ENCODE data around the gene TTBK1. TPM values are rescaled to one million over a fixed set of nuclear protein-coding genes. Genes with fewer than 3 reads are reported as not detected.
"Not testable (repeated sequence)": the region's sequence is repeated elsewhere in the genome, so short reads cannot be mapped to it uniquely, and the experiment has no call there.

The TTBK1 gene
- total RNA-seq, 2 experiments from 2014 or later = 0.12 to 0.14 TPM

DNA sequence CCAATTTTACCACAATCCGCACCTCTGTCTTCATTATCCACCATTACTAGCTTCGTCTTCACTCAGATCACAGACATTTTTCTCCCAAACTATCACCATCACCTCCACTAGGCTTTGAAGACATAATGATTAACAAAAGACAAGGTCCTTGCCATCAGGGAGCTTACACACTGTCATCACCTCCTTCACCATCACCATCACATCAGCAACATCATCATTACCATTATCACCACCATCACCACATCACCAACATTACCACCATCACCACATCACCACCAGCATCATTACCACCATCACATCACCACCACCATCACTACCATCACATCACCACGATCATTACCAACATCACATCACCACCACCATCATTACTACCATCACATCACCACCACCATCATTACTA lies 50.4 kb downstream of the TTBK1 start:
- Mint-ChIP-seq H3K9me3 (no peaks in the 10 kb centered on the region), H3K4me1 (no peaks in the 10 kb centered on the region), H3K36me3 (no peaks in the 10 kb centered on the region), H3K27me3 (no peaks in the 10 kb centered on the region), H3K27ac (no peak overlapping the region), H3K4me3 (no peak overlapping the region)
- DNase-seq = no peak

DNA sequence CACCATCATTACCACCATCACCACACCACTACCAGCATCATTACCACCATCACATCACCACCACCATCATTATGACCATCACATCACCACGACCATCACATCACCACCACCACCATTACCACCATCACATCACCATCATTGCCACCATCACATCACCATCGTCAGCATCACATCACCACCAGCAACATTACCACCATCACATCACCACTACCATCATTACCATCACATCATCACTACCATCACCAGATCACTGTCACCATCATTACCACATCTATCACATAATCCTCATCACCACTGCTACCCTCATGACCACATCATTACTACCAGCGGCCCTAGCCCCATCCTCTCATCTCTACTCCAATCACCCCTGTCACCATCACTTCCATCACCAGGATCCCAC lies 51.3 kb downstream of the TTBK1 start:
- DNase-seq = no peak
- no peak overlapping the region for H3K4me3 Mint-ChIP-seq
- H3K27ac Mint-ChIP-seq = no peak overlapping the region
- no peaks in the 10 kb centered on the region for H3K9me3 Mint-ChIP-seq
- no peaks in the 10 kb centered on the region for H3K27me3 Mint-ChIP-seq
- no peaks in the 10 kb centered on the region for H3K36me3 Mint-ChIP-seq
- no peaks in the 10 kb centered on the region for H3K4me1 Mint-ChIP-seq

DNA sequence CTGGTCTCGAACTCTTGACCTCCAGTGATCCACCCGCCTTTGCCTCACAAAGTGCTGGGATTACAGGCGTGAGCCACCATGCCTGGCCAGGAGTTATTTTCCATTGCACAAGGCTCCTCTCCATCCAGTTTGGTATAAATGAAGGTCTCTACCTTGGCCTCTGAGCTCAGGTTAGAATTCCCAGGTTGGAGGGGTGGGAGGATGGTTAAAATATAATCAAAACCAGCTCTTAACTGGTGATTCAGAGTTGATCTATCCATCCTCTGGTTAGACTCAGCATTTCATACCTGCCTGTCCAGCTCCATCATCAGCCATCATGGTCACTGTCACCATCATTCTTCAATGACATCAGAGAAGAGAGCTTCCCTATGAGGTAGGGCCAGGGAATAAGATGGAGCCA lies 52.2 kb downstream of the TTBK1 start:
- Mint-ChIP-seq H3K27ac (no peak overlapping the region), H3K4me1 (no peaks in the 10 kb centered on the region), H3K4me3 (no peak overlapping the region), H3K36me3 (no peaks in the 10 kb centered on the region), H3K9me3 (no peaks in the 10 kb centered on the region), H3K27me3 (peaks cover 3% of the 10 kb centered on the region)
- DNase-seq = no peak

DNA sequence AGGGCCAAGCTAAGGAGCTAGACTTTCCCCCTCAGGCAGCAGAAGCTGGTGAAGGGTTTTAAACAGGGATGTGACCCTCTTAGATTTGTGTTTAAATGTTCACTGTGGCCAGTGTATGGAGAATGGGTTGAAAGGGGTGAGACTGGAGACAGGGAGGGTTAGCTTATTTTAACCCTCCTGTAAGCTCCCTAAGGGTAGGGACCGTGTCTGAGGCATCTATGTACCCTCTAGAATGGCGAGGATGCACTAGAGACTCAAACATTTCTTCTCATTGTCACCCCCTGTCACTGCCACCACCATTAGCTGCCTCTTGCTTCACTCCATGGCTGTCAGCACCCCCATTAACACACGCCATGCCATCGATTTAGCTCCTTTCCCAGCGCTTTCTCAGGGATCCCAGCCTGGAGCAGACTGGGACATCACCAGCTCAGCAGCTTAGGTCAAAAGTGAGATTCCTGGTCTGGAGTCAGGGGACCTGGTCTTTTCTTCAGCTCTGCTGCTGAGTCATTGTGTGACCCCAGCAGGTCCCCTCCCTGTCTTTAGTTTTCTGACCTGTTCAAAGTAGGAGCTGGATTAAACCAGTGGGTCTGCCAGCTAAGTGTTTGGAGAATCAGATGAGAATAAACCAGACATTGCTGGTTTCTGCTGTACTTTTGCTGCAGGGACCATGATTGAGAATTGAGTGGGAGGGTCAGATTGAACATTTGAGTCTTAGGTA lies 53.7 kb downstream of the TTBK1 start:
- H3K4me3 Mint-ChIP-seq = no peak overlapping the region
- H3K4me1 Mint-ChIP-seq = no peaks in the 10 kb centered on the region
- no peak for DNase-seq
- H3K9me3 Mint-ChIP-seq = no peaks in the 10 kb centered on the region
- H3K27ac Mint-ChIP-seq = no peak overlapping the region
- peaks cover 3% of the 10 kb centered on the region for H3K27me3 Mint-ChIP-seq
- H3K36me3 Mint-ChIP-seq = no peaks in the 10 kb centered on the region

DNA sequence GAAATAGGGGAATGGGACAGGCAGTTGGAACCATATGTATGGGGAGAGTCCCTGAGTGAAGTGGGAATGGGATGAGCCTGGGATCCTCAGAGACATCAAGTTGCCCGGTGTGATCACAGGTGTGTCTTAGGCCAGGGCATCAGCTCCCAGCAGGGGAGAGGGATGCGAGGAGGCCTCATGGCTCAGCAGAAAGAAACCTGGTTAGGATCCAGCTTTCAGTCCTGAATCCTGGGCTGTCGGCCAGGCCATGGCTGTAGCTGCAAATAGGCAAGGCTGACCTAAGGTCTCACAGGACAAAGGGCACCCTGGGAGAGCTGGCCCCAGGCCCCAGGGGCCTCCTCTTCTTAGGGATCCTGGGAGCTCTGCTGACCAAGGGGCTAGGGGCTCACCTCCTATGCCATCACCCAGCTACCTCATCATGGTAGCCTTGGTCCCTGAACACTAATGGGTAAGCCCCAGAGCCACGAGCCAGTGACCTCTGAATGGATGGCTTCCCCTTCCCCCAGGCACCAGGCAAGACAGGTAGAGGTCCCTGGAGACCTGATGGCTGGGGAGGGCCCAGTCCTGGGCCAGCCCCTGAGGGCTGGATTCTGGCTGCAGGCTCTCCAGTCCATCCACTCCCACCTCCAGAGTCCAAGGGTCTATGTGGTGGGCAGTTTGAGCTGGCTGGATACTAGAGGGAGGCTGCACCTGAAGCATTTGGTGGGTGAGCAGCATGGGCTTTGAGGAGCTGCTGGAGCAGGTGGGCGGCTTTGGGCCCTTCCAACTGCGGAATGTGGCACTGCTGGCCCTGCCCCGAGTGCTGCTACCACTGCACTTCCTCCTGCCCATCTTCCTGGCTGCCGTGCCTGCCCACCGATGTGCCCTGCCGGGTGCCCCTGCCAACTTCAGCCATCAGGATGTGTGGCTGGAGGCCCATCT lies 54.6 kb downstream of the TTBK1 start, which contains the start of gene SLC22A7:
Gene SLC22A7, plus strand, starts transcription at position 617 of the 921 bp plus-strand sequence. Its CDS starts 99 bp downstream, at position 716.
- H3K4me1 Mint-ChIP-seq = no peaks in the 10 kb centered on the region
- H3K27ac Mint-ChIP-seq = no peak within 1 kb of the TSS
- DNase-seq = no peak
- H3K4me3 Mint-ChIP-seq = no peak within 1 kb of the TSS
- no peaks in the 10 kb centered on the region for H3K9me3 Mint-ChIP-seq
- H3K36me3 Mint-ChIP-seq = no peaks in the 10 kb centered on the region
- peaks cover 3% of the 10 kb centered on the region for H3K27me3 Mint-ChIP-seq

DNA sequence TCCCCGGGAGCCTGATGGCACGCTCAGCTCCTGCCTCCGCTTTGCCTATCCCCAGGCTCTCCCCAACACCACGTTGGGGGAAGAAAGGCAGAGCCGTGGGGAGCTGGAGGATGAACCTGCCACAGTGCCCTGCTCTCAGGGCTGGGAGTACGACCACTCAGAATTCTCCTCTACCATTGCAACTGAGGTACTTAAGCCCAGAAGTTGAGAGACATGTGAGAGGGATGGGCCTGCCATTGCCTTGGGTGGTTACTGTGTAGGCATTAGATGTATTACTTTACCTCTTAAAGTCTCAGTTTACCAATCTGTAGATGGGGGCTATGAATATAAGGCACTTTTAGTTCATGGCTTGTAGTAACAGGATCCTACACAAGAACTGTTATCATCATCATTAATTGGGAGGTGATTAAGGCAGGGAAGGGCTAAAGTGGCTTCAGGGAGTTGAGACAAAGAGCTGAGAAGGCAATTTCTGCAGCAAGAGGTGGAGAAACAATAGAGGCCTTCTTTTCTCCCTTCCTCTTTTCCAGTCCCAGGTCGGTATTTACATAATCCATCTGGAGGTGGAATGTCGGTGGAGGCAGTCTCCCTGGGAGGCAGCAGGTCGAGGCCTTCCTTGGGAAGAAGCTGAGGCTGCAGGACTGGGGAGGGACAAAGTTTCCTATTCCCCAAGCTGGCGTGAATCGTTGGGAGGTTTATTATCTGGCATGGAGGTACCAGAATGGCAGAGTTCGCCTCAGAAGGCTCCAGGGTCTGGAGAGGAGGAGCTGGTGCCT lies 55.5 kb downstream of the TTBK1 start:
- Mint-ChIP-seq H3K27ac (no peak overlapping the region), H3K4me1 (no peaks in the 10 kb centered on the region), H3K27me3 (peaks cover 3% of the 10 kb centered on the region), H3K4me3 (no peak overlapping the region), H3K9me3 (no peaks in the 10 kb centered on the region), H3K36me3 (no peaks in the 10 kb centered on the region)
- DNase-seq = no peak

DNA sequence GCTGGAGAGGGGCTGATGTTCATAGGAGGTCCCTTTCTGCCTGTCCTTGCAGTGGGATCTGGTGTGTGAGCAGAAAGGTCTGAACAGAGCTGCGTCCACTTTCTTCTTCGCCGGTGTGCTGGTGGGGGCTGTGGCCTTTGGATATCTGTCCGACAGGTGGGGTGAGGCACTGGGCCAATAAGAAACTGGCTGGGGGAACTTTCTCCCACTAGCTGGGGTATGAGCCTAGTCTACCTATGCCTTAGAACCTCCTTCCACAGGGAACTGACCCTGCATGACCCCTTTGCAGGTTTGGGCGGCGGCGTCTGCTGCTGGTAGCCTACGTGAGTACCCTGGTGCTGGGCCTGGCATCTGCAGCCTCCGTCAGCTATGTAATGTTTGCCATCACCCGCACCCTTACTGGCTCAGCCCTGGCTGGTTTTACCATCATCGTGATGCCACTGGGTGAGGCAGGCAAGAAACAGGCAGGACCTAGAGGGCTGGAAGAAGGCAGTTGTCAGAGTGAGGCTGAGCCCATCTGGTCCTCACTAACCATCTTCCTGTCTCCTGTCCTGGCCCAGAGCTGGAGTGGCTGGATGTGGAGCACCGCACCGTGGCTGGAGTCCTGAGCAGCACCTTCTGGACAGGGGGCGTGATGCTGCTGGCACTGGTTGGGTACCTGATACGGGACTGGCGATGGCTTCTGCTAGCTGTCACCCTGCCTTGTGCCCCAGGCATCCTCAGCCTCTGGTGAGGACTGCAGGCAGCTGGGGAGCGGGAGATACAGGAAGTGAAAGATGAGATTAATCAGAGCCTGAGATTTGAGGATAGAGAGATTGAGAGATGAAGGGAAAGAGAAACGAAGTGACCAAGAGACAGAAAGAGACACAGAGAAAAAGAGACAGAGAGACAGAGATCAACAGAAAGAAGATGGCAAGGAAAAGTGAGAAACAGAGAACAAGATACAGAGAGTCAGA lies 56.3 kb downstream of the TTBK1 start:
- H3K27me3 Mint-ChIP-seq = peaks cover 3% of the 10 kb centered on the region
- H3K27ac Mint-ChIP-seq = no peak overlapping the region
- DNase-seq = no peak
- no peaks in the 10 kb centered on the region for H3K4me1 Mint-ChIP-seq
- H3K4me3 Mint-ChIP-seq = no peak overlapping the region
- H3K9me3 Mint-ChIP-seq = no peaks in the 10 kb centered on the region
- no peaks in the 10 kb centered on the region for H3K36me3 Mint-ChIP-seq

DNA sequence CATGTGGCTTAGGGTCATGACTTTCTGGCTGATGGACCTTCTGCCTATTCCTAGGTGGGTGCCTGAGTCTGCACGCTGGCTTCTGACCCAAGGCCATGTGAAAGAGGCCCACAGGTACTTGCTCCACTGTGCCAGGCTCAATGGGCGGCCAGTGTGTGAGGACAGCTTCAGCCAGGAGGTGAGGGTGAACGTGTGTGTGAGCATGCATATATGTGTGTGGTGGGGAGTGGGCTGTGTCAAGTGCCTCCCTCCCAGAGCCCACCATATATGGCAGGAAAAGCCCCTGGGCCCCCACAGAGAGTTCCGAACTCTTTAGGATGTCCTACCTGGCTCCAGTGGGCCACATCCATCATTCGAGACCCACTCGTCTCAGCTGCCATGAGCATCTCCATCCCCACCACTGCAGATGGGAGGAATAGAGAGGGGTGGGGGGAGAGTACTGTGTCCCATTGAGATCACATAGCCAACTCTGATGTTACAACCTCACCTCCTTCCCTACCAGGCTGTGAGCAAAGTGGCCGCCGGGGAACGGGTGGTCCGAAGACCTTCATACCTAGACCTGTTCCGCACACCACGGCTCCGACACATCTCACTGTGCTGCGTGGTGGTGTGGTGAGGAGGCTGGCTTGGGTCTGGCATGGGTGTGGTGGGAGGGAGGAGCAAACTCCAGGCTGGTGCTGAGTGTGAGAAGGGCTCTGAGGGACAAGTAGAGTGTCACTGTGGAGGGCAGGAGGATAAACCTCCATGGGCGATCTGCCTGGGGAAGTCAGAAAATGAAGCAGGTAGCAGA lies 58.0 kb downstream of the TTBK1 start:
- Mint-ChIP-seq H3K27me3 (peaks cover 3% of the 10 kb centered on the region), H3K27ac (no peak overlapping the region), H3K4me1 (no peaks in the 10 kb centered on the region), H3K36me3 (no peaks in the 10 kb centered on the region), H3K9me3 (no peaks in the 10 kb centered on the region), H3K4me3 (no peak overlapping the region)
- DNase-seq = no peak

DNA sequence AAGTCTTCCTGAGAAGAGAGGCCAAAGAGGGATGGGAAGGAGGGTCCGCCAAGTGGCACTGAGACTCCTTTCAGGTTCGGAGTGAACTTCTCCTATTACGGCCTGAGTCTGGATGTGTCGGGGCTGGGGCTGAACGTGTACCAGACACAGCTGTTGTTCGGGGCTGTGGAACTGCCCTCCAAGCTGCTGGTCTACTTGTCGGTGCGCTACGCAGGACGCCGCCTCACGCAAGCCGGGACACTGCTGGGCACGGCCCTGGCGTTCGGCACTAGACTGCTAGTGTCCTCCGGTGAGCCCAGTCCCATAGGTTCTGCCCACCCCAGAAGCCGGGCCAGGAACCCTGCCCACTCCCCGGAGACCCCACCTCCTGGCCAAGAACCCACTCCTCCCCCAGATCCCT lies 58.8 kb downstream of the TTBK1 start:
- no peaks in the 10 kb centered on the region for H3K4me1 Mint-ChIP-seq
- H3K4me3 Mint-ChIP-seq = no peak overlapping the region
- H3K27ac Mint-ChIP-seq = no peak overlapping the region
- H3K27me3 Mint-ChIP-seq = peaks cover 3% of the 10 kb centered on the region
- H3K9me3 Mint-ChIP-seq = no peaks in the 10 kb centered on the region
- no peak for DNase-seq
- no peaks in the 10 kb centered on the region for H3K36me3 Mint-ChIP-seq

DNA sequence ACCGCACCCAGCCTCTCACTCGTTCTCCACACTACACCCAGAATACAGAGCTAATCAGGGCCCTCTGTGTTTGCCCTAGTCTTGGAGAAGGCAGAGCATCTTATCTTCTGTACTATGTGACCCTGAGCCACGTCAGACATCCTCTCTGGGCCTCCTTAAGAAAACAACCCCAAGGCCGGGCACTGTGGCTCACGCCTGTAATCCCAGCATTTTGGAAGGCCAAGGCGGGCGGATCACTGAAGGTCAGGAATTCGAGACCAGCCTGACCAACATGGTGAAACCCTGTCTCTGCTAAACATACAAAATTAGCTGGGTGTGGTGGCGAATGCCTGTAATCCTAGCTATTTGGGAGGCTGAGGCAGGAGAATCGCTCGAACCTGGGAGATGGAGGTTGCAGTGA lies 59.7 kb downstream of the TTBK1 start:
- not testable (repeated sequence) for H3K4me1 Mint-ChIP-seq, H3K27ac Mint-ChIP-seq, H3K36me3 Mint-ChIP-seq, DNase-seq, H3K27me3 Mint-ChIP-seq, H3K9me3 Mint-ChIP-seq, H3K4me3 Mint-ChIP-seq

DNA sequence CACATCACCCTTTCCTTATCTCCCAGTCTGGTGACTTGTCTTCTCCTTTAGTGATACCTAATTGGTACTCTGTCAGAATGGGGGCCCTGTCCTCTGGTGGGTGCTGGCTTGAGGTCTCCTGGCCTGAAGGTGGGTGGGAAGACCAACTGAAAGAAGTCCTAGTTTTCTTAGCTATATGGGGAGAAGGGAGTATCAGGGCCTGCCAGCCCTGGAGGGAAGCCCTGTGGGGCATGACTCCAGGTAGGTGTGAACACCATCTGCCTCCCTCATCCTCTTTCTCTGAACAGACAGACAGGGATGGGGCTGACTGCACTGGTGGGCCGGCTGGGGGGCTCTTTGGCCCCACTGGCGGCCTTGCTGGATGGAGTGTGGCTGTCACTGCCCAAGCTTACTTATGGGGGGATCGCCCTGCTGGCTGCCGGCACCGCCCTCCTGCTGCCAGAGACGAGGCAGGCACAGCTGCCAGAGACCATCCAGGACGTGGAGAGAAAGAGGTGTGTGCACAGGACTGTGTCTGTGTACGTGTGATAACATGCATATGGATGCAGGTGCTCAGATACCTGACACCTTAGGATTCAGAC lies 60.6 kb downstream of the TTBK1 start:
- H3K4me1 Mint-ChIP-seq = peaks cover 2% of the 10 kb centered on the region
- H3K27me3 Mint-ChIP-seq = peaks cover 7% of the 10 kb centered on the region
- no peak overlapping the region for H3K4me3 Mint-ChIP-seq
- H3K9me3 Mint-ChIP-seq = no peaks in the 10 kb centered on the region
- no peaks in the 10 kb centered on the region for H3K36me3 Mint-ChIP-seq
- no peak overlapping the region for H3K27ac Mint-ChIP-seq
- DNase-seq = no peak

DNA sequence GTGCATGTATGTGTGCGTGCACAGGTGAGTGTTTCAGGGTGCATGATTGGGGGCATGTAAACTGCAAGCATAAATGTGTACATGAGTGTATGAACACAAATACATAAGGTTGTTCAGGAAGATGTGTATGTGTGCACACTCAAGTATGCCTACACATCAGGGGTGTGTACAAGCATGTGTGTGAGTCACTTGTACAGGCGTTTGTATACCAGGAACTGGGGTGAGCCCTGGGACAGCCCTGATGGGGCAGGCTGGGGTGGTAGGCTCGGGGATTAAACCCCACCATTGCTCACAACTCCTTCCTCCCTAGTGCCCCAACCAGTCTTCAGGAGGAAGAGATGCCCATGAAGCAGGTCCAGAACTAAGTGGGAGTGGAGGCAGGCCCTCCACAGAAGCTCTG lies 61.1 kb downstream of the TTBK1 start:
- Mint-ChIP-seq H3K27ac (no peak overlapping the region), H3K27me3 (peaks cover 8% of the 10 kb centered on the region), H3K9me3 (no peaks in the 10 kb centered on the region), H3K36me3 (no peaks in the 10 kb centered on the region), H3K4me3 (no peak overlapping the region), H3K4me1 (peaks cover 6% of the 10 kb centered on the region)
- no peak for DNase-seq

DNA sequence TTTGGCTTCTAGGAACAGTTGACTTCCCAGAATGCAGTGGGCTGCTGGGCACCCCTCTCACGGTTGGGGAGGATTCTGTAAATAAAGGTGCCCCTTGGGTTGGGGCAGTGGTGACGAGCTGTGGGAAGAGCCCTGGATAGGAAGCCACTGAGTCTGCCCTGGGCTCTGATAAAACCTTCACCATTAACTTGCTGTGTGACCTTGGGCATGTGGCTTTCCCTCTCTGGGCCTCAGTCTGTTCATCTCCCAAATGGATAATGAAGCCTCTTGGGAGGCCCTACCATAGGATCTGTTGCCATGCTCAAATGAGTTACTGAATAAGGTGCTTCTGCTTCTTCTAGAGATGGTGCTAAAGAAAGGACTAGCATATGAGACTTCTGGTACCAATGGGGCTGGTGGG lies 61.6 kb downstream of the TTBK1 start:
- Mint-ChIP-seq H3K27ac (no peak overlapping the region), H3K4me1 (peaks cover 6% of the 10 kb centered on the region), H3K27me3 (peaks cover 7% of the 10 kb centered on the region)

More for the DNA sequence above, 61.6 kb downstream of the TTBK1 start:
- no peak for DNase-seq
- Mint-ChIP-seq H3K36me3 (no peaks in the 10 kb centered on the region), H3K9me3 (no peaks in the 10 kb centered on the region), H3K4me3 (no peak overlapping the region)

Measured in activated naive CD8-positive, alpha-beta T cell treated with anti-CD3 and anti-CD28 coated beads for 36 hours (primary cell).